Measurements from ENCODE around the gene LAMA2. TPM values are rescaled to one million over a fixed set of nuclear protein-coding genes. Genes with fewer than 3 reads are reported as not detected.

The LAMA2 gene
- polyA plus RNA-seq, 1 donor from 2014 or later, result 2.5 TPM

- no peaks in the 10 kb centered on the region for H4K20me1 ChIP-seq (ENCODE audit: insufficient read depth)
- H3K27me3 ChIP-seq (ENCODE audit: insufficient read depth, low read depth, low read length), result peaks cover 13% of the 10 kb centered on the region
- no peak overlapping the region for H3K9ac ChIP-seq (ENCODE audit: low read length)
- no peaks in the 10 kb centered on the region for H3K36me3 ChIP-seq (ENCODE audit: insufficient read depth, low read length)
- no peak overlapping the region for H3K4me3 ChIP-seq (ENCODE audit: low read length)
- no peaks in the 10 kb centered on the region for H3F3A ChIP-seq (ENCODE audit: insufficient read depth, low read length, poor library complexity, severe bottlenecking)
- no peak for TF ChIP-seq EZH2 (IDR thresholded peaks at IDR 0.05; ENCODE audit: borderline replicate concordance, insufficient read depth, low read length, poor library complexity, severe bottlenecking)
- no peak for TF ChIP-seq RAD21 (conservative IDR thresholded peaks at IDR 0.05)
- no peak for TF ChIP-seq MXI1 (conservative IDR thresholded peaks at IDR 0.05; ENCODE audit: poor library complexity, severe bottlenecking)
- TF ChIP-seq CTCF (IDR thresholded peaks at IDR 0.05; ENCODE audit: poor library complexity, severe bottlenecking), result no peak
- no peak for TF ChIP-seq TAF1 (IDR thresholded peaks at IDR 0.05; ENCODE audit: low read depth)
- TF ChIP-seq REST (IDR thresholded peaks at IDR 0.05; ENCODE audit: borderline replicate concordance), result no peak
- TF ChIP-seq EP300 (conservative IDR thresholded peaks at IDR 0.05; ENCODE audit: poor library complexity, severe bottlenecking), result no peak
- no peak for TF ChIP-seq SMC3 (conservative IDR thresholded peaks at IDR 0.05; ENCODE audit: poor library complexity)
- no peak for TF ChIP-seq POLR2AphosphoS5 (IDR thresholded peaks at IDR 0.05)
- H3K9me3 ChIP-seq (ENCODE audit: low read length), result no peaks in the 10 kb centered on the region
- no peaks in the 10 kb centered on the region for H3K79me2 ChIP-seq (replicated peaks; ENCODE audit: insufficient read depth, low read length)
- no peak overlapping the region for H3K4me2 ChIP-seq (ENCODE audit: low read length)
- no peaks in the 10 kb centered on the region for H3K9me2 ChIP-seq (ENCODE audit: insufficient read depth, low read length)
- no peak overlapping the region for H2AFZ ChIP-seq (ENCODE audit: low read depth, low read length)
- no peak overlapping the region for H3K27ac ChIP-seq (ENCODE audit: low read length)
Observed at GRCh38 chr6:128888444-128889175, 5.7 kb downstream of the LAMA2 start.

- no peak overlapping the region for H3K4me2 ChIP-seq (ENCODE audit: low read length)
- H3K36me3 ChIP-seq (ENCODE audit: insufficient read depth, low read length), result no peaks in the 10 kb centered on the region
- H3K9me2 ChIP-seq (ENCODE audit: insufficient read depth, low read length), result no peaks in the 10 kb centered on the region
- H3K9me3 ChIP-seq (ENCODE audit: low read length), result no peaks in the 10 kb centered on the region
- no peak overlapping the region for H3K9ac ChIP-seq (ENCODE audit: low read length)
- no peaks in the 10 kb centered on the region for H3F3A ChIP-seq (ENCODE audit: insufficient read depth, low read length, poor library complexity, severe bottlenecking)
- TF ChIP-seq SMC3 (conservative IDR thresholded peaks at IDR 0.05; ENCODE audit: poor library complexity), result no peak
- no peak for TF ChIP-seq CTCF (IDR thresholded peaks at IDR 0.05; ENCODE audit: poor library complexity, severe bottlenecking)
- TF ChIP-seq POLR2AphosphoS5 (IDR thresholded peaks at IDR 0.05), result no peak
- no peak for TF ChIP-seq MXI1 (conservative IDR thresholded peaks at IDR 0.05; ENCODE audit: poor library complexity, severe bottlenecking)
- TF ChIP-seq EP300 (conservative IDR thresholded peaks at IDR 0.05; ENCODE audit: poor library complexity, severe bottlenecking), result no peak
- TF ChIP-seq TAF1 (IDR thresholded peaks at IDR 0.05; ENCODE audit: low read depth), result no peak
- no peak for TF ChIP-seq RAD21 (conservative IDR thresholded peaks at IDR 0.05)
- TF ChIP-seq REST (IDR thresholded peaks at IDR 0.05; ENCODE audit: borderline replicate concordance), result no peak
- no peak overlapping the region for H2AFZ ChIP-seq (ENCODE audit: low read depth, low read length)
- H3K27me3 ChIP-seq (ENCODE audit: insufficient read depth, low read depth, low read length), result peaks cover under 1% of the 10 kb centered on the region
- H3K27ac ChIP-seq (ENCODE audit: low read length), result no peak overlapping the region
- no peak overlapping the region for H3K4me3 ChIP-seq (ENCODE audit: low read length)
- H4K20me1 ChIP-seq (ENCODE audit: insufficient read depth), result no peaks in the 10 kb centered on the region
- no peaks in the 10 kb centered on the region for H3K79me2 ChIP-seq (replicated peaks; ENCODE audit: insufficient read depth, low read length)
Observed at GRCh38 chr6:128889870-128890269, 6.9 kb downstream of the LAMA2 start.
